Stimulated activated CD4-positive, alpha-beta T cell treated with anti-CD3 and anti-CD28 coated beads, TNF-alpha, amount 100 ng/mL, for 1 hour (primary cell): ENCODE results near the gene SLC29A2.
A peak's percentile ranks its signal among the peaks of the same experiment; 100 is the strongest.
"Not testable (repeated sequence)": the region's sequence is repeated elsewhere in the genome, so short reads cannot be mapped to it uniquely, and the experiment has no call there.

Source experiments
- DNase-seq, 3 donors: peaks; one replicate each; pipeline ENCODE4 v3.0.0-alpha.2; 2020; ENCODE audit warnings: low read depth in 3 of 3, low spot score in 1 of 3

The SLC29A2 gene

DNA sequence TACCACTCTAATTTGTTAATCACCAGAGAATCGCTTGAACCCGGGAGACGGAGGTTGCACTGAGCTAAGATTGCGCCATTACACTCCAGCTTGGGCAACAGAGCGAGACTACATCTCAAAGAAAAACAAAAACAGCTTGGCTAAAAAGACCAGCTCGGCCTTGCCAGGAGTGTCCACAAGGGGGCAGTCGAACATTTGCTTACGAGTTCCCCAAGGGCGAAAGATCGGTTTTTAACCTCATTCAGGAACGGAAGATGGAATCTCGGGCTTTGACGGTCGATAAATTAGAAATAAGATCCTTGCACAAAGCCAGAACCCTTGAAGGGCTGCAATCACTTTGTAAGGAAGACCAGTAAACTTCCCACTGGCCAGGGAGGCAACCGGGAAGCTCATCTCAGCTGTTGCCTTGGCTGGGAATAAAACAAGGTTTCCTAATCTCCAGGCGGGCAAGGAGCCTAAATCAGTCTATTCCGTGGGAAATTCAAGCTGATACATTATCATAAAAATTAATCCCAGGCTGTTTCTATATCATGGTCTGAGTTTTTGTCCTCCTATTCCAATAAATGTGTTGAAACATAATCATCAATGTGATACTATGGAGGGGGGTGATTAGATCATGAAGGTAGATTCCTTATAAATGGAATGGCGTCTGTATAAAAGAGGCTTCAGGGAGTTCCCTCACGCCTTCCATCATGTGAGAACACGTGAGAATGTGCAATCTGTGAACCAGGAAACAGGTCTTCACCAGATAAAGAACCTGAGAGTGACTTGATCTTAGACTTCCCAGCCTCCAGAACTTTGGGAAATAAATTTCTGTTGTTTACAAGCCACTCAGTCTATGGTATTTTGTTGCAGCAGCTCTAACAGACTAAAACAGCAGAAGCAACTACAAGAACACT is 14.9 kb upstream of the SLC29A2 start:
- peak; percentile 51 to 70 (median 62) for DNase-seq

DNA sequence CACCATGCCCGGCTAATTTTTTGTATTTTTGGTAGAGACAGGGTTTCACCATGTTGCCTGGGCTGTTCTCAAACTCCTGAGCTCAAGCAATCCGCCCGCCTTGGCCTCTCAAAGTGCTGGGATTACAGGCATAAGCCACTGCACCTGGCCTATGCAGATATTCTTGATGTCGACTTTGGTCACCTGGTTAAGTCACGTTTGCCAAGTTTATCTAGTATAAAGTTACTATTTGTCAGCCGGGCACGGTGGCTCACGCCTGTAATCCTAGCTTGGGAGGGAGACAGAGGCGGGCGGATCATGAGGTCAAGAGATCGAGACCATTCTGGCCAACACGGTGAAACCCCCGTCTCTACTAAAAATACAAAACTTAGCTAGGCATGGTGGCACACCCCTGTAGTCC is 12.8 kb upstream of the SLC29A2 start:
- not testable (repeated sequence) for DNase-seq

DNA sequence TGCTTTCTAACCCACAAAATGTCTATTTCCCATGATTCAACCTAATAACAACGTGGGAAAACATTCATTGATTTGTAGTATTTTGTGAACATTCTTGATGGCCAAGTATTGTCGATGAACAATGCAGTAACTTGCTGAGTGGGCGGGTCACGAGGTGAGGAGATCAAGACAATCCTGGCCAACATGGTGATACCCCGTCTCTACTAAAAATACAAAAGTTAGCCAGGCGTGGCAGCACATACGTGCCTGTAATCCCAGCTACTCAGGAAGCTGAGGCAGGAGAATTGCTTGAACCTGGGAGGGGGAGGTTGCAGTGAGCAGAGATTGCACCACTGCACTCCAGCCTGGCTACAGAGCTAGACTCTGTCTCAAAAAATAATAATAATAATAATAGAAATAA is 8.7 kb upstream of the SLC29A2 start:
- not testable (repeated sequence) for DNase-seq

DNA sequence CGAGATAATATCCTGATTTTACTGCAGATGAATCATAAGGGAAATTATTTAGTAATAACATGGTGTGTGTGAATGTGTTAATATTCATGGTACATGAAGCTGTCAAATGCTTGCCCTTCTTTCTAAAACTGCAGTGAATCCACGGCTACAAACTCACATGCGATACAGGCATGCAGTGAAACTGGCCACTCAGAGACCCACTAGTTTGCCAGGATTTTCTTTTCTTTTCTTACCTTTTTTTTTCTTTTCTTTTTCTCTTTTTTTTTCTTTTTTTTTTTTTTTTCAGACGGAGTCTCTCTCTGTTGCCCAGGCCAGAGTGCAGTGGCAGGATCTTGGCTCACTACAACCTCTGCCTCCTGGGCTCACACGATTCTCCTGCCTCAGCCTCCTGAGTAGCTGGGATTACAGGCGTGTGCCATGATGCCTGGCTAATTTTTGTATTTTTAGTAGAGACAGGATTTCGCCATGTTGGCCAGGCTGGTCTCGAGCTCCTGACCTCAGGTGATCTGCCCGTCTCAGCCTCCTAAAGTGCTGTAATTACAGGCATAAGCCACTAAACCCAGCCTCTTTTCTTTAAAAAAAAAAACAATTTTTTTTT is 2.2 kb upstream of the SLC29A2 start:
- not testable (repeated sequence) for DNase-seq

DNA sequence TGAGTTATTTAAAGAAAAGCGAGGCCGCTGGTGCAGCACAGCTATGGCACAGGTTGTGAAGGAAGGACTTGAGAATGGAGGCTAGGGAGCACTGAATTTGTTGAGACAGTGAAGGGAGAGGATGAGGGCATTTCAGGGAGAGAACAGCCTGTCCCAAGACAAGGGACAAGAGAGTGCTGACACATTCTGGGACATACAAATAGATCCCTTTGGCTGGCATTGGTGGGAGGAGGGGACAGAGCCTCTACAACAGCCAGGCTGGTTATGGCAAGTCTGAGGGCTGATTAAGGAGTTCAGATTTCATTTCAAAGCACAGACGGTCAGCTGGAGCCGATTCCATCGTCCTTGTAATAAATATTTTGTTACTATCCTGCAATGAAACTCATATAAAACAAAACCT is 1.7 kb upstream of the SLC29A2 start:
- no peak for DNase-seq

DNA sequence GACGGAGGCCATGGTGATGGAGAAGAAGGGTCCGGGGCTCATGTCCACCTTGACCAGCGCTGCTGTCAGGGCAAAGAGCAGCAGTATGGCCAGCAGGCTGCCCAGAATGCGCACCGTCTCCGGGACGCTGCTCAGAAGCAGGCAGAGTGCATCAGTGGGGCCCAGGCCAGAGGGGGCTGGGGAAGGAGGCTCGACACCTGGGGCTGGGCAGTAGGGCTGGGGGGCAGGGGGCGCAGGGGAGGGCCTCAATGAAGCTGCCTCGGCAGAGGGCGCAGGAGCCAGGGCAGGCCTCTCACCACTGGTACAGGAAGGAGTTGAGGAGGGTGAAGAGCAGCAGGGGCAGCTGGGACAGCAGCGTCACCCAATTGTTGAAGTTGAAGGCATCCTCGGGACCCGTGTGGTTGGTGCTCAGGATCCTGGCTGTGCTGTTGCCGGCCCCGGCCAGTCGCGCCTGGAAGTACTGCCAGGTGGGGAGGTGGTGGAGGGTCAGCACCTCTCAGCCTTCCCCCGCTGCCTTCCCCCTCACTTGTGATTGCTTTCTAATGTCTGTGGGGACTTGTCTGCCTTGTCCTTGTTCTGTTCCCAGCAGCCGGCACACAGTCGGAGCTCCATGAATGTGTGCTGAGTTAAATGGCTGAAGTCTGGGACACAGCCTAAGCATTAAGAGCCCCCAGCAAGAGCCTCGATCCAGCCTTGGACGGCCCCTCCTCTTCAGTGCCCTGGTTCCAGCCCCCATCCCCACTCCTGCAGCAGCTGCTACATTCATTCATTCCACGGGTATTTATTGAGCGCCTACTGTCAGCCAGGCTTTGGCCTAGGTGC is 2.3 kb downstream of the SLC29A2 start:
- no peak for DNase-seq

DNA sequence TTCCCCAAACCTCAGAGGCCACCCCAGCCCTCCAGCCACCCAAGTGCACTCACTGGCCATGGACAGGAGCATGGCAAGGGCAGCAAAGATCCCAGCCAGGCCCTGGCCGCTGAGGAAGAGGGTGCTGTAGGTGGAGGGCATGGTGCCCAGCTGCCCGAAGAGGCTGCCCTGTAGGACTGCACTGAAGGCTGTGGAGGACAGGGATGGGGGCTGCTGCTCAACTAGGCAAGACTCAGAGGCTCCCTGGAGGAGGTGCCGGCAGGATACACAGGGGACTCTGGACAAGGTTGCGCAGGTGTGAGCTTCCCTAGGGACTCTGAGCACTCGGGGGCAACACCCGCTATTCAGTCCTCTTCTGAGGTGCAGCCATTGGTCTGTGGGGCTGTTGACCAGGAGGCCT is 3.1 kb downstream of the SLC29A2 start:
- DNase-seq: no peak

DNA sequence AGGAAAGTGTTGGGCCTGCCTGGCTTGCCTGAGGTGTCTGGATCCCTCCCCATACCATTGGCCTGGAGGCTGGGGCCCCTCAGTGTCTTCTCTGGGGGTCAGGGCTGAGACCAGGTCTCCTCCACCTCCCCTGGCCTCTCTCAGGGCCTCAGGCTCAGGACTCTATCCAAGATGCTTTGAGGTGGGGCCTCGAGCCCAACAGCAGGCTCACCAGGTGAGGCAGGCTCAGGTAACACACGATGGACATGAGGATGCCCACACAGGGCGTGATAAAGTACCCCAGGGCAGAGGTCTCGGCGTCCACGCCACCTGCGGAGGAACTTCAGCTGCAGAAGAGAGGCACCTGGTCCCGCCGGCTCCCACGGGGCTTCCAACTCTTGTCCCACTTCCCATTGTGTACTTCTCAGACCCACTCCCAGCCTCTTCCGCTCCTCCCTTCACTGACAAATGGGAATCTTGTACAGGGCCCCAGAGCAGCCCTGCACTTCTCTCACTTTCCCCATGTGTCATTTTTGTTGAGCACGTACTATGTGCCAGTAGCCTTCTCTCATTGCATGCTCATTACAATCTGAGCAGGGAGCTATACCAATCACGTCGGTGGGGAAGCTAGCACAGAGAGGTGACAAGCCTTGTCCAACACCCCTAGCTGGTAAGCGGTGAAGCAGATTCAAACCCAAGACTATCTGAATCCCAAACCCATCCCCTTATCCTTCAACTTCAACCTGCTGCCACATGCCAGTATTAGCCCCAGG is 3.8 kb downstream of the SLC29A2 start:
- no peak for DNase-seq

DNA sequence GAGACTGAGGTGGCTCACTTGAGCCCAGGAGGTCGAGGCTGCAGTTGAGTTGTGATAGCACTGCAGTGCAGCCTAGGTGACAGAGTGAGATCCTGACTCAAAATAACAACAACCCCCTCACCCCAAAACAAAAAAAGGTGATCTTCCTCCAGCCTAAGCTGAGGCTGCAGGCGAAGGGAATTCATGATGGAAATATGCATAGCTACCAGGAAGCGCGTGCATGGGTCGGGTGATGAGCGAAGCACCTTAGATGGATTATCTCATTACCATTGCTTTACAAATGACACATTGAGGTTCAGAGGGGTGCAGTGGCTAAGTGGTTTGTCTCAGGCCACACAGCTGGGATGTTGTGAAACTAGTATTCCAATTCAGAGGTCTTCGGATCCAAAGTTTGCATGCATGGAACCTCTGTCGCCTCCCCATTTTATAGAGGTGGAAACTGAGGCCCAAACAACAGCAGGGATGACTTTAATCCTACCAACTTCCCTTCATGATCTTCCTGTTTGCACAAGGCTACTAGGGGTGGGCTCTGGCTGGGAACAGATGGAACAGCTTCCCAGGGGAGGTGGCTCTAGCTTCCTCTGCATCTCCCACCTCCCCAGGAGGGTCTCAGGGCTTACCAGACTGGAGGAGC is 4.6 kb downstream of the SLC29A2 start:
- no peak for DNase-seq

DNA sequence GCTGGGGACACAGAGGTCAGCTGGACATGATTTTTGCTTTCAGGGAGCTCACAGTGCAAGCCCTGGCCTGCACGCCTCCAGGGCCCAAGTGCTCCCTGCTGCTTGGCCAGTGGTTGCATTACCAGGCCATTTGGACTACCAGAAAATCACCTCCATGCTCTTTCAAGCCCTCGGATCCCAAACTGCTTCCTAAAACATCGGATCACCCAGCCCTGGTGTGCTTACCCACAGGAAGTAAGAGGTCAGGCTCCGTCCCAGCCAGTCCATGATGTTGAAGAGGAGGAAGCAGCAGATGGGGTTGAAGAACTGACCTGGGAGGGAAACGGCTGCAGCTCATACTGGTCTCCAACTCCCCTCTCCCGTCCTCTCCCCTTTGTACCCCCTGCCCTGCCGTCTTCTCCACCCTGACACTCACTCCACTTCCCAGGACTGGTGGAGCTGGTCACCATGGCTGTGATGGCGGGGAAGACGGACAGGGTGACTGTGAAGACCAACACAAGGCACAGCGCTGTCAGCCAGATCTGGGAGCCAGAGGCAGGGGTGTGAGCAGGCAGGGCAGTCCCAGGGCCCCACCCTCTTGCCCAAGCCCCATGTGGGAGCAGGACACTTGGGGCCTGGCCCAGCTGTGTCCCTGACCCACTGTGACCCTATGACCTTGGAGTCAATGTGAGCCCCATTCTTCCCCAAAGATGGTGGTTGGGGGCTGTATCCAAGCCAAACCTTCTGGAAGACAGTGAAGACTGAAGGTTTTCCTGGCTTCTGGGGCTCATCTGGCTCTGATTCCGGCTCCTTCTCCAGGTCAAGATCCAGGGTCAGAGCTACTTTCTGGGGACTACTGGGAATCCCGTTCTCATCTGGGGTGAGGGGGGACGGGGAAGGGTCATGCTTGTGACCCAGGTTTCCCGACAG is 5.6 kb downstream of the SLC29A2 start:
- DNase-seq: no peak

DNA sequence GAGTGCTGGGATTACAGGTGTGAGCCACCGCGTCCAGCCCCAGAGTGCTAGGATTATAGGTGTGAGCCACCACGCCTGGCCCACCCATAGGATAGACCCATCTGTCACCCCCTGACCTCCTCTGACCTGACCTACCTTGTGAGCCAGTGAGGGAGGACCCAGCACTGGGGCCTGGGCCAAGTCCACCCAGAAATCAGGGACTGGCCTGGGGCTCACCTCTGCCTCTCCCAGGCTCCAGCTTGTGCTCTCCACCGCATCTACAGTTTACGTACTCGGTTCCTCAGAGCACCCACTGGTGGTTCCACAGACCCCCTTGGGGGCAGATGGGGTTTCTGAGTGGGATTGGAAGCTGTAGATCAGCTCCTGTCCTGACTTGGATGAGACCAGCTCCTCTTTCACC is 6.4 kb downstream of the SLC29A2 start:
- no peak for DNase-seq

DNA sequence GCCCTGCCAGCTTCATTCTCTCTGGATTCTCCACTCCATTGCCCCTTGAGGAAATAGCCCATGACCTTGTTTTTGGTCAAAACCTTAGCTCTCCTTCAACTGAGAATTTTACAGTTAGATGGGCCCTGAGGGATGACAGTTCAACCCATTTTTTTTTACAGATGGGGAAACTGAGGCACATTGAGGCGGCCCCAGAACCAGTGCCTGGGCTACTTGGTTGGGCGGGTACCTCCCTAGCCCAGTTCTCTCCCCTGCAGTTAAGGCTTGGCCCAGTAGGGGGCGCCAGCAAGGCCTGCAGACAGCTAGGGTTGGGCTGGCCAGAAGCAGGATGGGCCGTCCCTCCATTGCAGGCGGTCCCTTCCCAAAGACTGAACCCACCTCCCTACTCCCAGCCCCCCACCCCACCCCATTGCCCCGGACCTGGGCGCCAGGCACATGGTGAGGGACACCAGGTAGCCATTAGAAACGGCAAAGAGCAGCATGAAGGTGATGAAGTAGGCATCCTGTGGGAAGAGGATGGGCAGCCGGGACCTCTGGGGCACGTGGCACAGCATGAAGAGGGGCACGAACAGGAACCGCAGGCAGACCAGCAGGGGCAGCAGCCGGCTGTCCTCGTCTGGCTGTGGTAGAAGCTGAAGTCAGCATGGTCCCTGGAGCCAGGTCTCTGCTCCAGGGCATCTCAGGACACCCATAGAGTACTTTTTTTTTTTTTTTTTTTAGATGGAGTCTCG is 7.6 kb downstream of the SLC29A2 start:
- DNase-seq: peak in 1 of 3 donors; percentile 71

DNA sequence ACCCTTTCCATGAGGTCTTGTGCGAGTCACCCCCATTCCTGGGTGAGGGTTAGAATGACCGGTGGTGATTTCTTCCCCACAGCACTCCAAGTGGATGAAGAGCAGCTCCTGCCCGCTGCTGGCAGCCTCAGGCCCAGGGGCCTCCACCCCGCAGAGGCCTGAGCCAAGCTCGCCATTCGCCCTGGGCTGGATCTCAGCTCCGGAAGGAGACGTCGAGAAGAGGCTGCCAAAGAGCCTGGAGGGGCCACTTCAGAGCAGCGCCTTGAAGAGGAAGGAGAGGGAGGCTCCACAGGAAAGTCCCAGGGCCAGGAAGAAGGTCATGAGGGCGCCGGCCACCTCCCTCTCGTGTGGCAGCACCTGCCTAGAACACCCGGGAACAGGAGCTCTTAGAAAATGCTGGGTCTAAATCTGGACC is 8.4 kb downstream of the SLC29A2 start:
- DNase-seq: no peak

DNA sequence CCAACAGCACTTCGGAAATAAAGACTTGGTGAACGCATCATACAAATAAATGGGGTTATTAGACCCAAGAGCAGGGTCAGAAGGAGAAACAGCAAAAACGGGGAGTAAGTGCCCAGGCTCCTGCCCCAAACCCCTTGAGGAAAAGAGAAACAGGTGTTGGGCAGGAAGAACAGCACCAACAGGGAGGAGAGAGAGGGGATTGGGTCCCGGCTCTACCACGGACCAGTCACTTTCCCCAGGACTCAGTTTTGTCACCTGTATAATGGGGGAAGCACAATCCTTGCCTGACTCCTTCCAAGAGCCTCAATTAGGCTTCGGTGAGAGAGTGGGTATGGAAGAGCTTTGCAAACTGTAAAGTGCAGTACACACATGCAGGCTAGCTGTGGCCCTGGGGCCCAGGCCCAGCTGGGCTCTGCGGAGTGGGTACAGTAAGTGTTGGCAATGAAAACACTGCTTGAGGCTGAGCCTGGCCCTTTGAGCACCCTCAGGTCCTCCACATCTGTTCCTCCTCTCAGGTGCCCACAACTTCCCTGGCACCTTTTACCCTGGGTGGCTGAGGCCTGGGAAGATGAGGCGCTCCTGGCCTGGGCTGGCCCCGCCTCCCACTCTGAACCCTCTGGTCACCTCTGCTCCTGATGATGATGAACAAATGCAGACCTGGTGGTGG is 8.9 kb downstream of the SLC29A2 start:
- DNase-seq: no peak

DNA sequence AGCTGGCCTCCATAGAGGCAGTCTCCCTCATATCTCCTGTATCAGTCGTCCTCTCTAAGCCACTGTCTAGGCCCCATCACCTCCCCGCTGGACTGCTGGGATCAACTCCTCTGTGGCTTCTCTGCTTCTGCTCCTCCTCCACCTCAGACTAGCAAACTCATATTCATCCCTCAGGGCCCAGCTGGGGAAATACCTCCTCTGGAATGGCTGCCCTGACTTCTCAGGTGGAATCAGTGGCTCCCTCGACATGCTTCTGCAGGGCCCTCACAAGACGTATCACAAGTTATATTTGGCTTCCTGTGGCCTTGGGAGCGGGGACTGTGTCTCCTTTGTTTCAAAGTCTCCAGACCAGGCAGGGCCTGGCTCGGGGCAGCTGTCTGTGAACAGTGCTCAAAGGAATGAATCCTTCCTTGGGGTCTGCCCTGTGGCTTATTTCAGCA is 10.0 kb downstream of the SLC29A2 start:
- no peak for DNase-seq

DNA sequence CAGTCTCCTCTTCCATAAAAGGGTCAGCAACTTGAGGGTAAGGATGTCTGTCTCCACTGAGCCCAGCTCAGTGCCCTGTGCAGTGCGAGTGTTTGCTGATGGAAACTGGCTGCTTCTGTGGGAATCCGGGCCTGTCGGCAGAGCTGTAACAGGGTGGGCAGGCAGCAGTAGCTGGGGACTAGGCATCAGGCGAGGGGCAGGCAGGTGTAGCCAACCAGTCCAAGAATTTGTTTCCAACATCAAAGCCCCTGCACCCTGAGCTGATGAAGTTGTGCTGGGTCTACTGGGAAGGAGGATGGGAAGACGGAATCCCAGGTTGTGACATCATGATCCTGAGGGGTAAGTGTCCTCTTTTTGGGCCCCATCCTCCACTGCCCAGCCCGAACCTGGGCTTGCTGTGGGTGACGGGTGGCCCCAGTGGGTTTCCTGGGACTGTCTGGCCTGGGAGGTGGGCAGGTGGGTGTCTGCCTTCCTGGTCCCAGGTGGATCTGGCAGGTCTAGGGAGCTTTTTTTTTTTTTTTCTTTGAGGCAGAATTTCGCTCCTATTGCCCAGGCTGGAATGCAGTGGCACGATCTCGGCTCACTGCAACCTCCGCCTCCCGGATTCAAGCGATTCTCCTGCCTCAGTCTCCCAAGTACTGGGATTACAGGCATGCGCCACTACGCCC is 11.0 kb downstream of the SLC29A2 start:
- no peak for DNase-seq

DNA sequence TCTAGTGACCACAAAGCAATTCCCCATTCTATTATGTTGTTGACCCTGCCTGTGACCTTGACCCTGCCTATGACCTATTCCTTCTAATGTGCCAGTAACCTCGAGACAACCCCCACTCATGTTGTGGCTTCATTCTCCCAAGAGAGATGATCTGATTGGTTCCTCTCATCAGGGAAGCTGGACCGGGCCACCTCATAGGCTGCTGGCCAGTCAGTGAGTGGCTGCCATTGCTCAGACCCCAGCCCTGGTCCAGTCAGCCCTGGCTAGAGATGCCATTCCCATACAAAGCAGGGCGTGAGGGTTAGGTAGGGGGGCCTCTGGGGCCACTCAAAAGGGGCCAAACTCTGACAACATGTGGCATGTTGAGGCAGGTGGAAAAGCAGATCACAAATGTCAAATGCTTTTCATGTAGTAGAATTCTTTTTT is 11.9 kb downstream of the SLC29A2 start:
- no peak for DNase-seq
